ENCODE results near the gene TRAPPC12. TPM values are rescaled to one million over a fixed set of nuclear protein-coding genes. Genes with fewer than 3 reads are reported as not detected.

Gene TRAPPC12
- total RNA-seq, 2 experiments from 2014 or later: 49.8 to 64.0 TPM

- no peak for DNase-seq
- POLR2A ChIA-PET: no interaction called here
- no peak overlapping the region for H3K27ac Mint-ChIP-seq
- no peak overlapping the region for H3K4me3 ChIP-seq (ENCODE audit: low read length)
- no peak for TF ChIP-seq CTCF (IDR thresholded peaks at IDR 0.05)
- ATAC-seq (ENCODE audit: poor library complexity): no peak
- CTCF ChIA-PET: no interaction called here
- peaks cover 4% of the 10 kb centered on the region for H3K9me3 Mint-ChIP-seq
- no peak overlapping the region for H3K27ac ChIP-seq (ENCODE audit: low read depth in 1 of 2, low read length in 2 of 2)
- H3K36me3 Mint-ChIP-seq (ENCODE audit: low read depth): peaks cover 79% of the 10 kb centered on the region
- no peaks in the 10 kb centered on the region for H3K27me3 Mint-ChIP-seq
- H3K27me3 ChIP-seq (ENCODE audit: control insufficient read depth in 1 of 2, insufficient read depth in 2 of 2, low read length in 2 of 2): no peaks in the 10 kb centered on the region
- intact Hi-C loops (cut with DNase I, micrococcal nuclease): no loop called here
- H3K4me1 ChIP-seq (ENCODE audit: insufficient read depth, low read length): no peaks in the 10 kb centered on the region
- no peaks in the 10 kb centered on the region for H3K4me1 Mint-ChIP-seq (ENCODE audit: low read depth)
- H3K4me3 Mint-ChIP-seq: no peak overlapping the region
- H3K9me3 ChIP-seq (ENCODE audit: control insufficient read depth in 1 of 2, insufficient read depth in 1 of 2, low read length in 2 of 2): peaks cover 0 to 4% of the 10 kb centered on the region in 2 experiments
- peaks cover 54% of the 10 kb centered on the region for H3K36me3 ChIP-seq (ENCODE audit: insufficient read depth, low read length)
Observed at GRCh38 chr2:3349211-3349693, 30.2 kb upstream of the TRAPPC12 start.

GRCh38 chr2:3354986-3355385, 24.5 kb upstream of the TRAPPC12 start:
- no peak overlapping the region for H3K4me3 Mint-ChIP-seq
- H3K36me3 Mint-ChIP-seq (ENCODE audit: low read depth): peaks cover 56% of the 10 kb centered on the region

GRCh38 chr2:3355951-3356569, 23.4 kb upstream of the TRAPPC12 start:
- Histone ChIP-seq H3K27ac (ENCODE audit: low read depth in 1 of 2, low read length in 2 of 2) (no peak overlapping the region), H3K36me3 (ENCODE audit: insufficient read depth, low read length) (peaks cover 31% of the 10 kb centered on the region), H3K9me3 (ENCODE audit: control insufficient read depth in 1 of 2, insufficient read depth in 1 of 2, low read length in 2 of 2) (no peaks in the 10 kb centered on the region), H3K4me1 (ENCODE audit: insufficient read depth, low read length) (peaks cover 3% of the 10 kb centered on the region), H3K27me3 (ENCODE audit: control insufficient read depth in 1 of 2, insufficient read depth in 2 of 2, low read length in 2 of 2) (no peaks in the 10 kb centered on the region), H3K4me3 (ENCODE audit: low read length) (no peak overlapping the region)
- Mint-ChIP-seq H3K27me3 (no peaks in the 10 kb centered on the region), H3K9me3 (no peaks in the 10 kb centered on the region), H3K36me3 (ENCODE audit: low read depth) (peaks cover 45% of the 10 kb centered on the region), H3K4me1 (ENCODE audit: low read depth) (peaks cover 9% of the 10 kb centered on the region), H3K4me3 (no peak overlapping the region), H3K27ac (no peak overlapping the region)
- TF ChIP-seq CTCF (IDR thresholded peaks at IDR 0.05): no peak
- intact Hi-C loops (cut with DNase I, micrococcal nuclease): no loop called here
- no peak for DNase-seq
- ChIA-PET CTCF (no interaction called here), POLR2A (no interaction called here)
- no peak for ATAC-seq (ENCODE audit: poor library complexity)

More at GRCh38 chr2:3354986-3355385, 24.5 kb upstream of the TRAPPC12 start:
- Mint-ChIP-seq H3K9me3 (peaks cover 4% of the 10 kb centered on the region), H3K27ac (no peak overlapping the region), H3K4me1 (ENCODE audit: low read depth) (peaks cover 8% of the 10 kb centered on the region), H3K27me3 (no peaks in the 10 kb centered on the region)
- Histone ChIP-seq H3K4me3 (ENCODE audit: low read length) (no peak overlapping the region), H3K4me1 (ENCODE audit: insufficient read depth, low read length) (peaks cover 3% of the 10 kb centered on the region), H3K36me3 (ENCODE audit: insufficient read depth, low read length) (peaks cover 35% of the 10 kb centered on the region), H3K27me3 (ENCODE audit: control insufficient read depth in 1 of 2, insufficient read depth in 2 of 2, low read length in 2 of 2) (no peaks in the 10 kb centered on the region), H3K27ac (ENCODE audit: low read depth in 1 of 2, low read length in 2 of 2) (no peak overlapping the region), H3K9me3 (ENCODE audit: control insufficient read depth in 1 of 2, insufficient read depth in 1 of 2, low read length in 2 of 2) (no peaks in the 10 kb centered on the region)
- ATAC-seq (ENCODE audit: poor library complexity) (no peak), DNase-seq (no peak)
- ChIA-PET CTCF (no interaction called here), POLR2A (no interaction called here)
- TF ChIP-seq CTCF (IDR thresholded peaks at IDR 0.05): no peak
- intact Hi-C loops (cut with DNase I, micrococcal nuclease): no loop called here

Measured in CD4-positive, alpha-beta T cell (primary cell).